Mammary epithelial cell (primary cell): ENCODE data around the gene NLRC5.

ENCODE experiments used
- EZH2 ChIP-seq: IDR thresholded peaks from 2 replicates; pipeline ENCODE4 v1.6.1; 2012; ENCODE audit warnings: low read length, inconsistent platforms, borderline replicate concordance
- TF ChIP-seq, protein P1 (sequence below), 2 donors: IDR thresholded peaks in 1 of 2; conservative IDR thresholded peaks in 1 of 2; 2 replicates each; pipeline ENCODE4 v1.5.1; 2011 to 2012; ENCODE audit warnings: inconsistent platforms in 2 of 2, low read length in 2 of 2, mild to moderate bottlenecking in 2 of 2, control low read depth in 1 of 2, low read depth in 1 of 2; ENCODE audit not compliant: insufficient read depth in 1 of 2; ENCODE audit errors: extremely low read depth in 1 of 2

- TF ChIP-seq, protein P1, sequence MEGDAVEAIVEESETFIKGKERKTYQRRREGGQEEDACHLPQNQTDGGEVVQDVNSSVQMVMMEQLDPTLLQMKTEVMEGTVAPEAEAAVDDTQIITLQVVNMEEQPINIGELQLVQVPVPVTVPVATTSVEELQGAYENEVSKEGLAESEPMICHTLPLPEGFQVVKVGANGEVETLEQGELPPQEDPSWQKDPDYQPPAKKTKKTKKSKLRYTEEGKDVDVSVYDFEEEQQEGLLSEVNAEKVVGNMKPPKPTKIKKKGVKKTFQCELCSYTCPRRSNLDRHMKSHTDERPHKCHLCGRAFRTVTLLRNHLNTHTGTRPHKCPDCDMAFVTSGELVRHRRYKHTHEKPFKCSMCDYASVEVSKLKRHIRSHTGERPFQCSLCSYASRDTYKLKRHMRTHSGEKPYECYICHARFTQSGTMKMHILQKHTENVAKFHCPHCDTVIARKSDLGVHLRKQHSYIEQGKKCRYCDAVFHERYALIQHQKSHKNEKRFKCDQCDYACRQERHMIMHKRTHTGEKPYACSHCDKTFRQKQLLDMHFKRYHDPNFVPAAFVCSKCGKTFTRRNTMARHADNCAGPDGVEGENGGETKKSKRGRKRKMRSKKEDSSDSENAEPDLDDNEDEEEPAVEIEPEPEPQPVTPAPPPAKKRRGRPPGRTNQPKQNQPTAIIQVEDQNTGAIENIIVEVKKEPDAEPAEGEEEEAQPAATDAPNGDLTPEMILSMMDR (conservative IDR thresholded peaks at IDR 0.05 in 1 of 2, IDR thresholded peaks at IDR 0.05 in 1 of 2; ENCODE audit: extremely low read depth in 1 of 2, insufficient read depth in 1 of 2, low read depth in 1 of 2, low read length in 2 of 2), result no peak
- TF ChIP-seq EZH2, result no peak
Measured at GRCh38 chr16:56997264-56997663, 7.9 kb downstream of the NLRC5 start.
